ENCODE results near the gene MYO5B.

MYO5B gene

GRCh38 chr18:49980896-49981295, 214.1 kb downstream of the MYO5B start:
- no peak overlapping the region for H3K27ac ChIP-seq
- TF ChIP-seq, protein P1, sequence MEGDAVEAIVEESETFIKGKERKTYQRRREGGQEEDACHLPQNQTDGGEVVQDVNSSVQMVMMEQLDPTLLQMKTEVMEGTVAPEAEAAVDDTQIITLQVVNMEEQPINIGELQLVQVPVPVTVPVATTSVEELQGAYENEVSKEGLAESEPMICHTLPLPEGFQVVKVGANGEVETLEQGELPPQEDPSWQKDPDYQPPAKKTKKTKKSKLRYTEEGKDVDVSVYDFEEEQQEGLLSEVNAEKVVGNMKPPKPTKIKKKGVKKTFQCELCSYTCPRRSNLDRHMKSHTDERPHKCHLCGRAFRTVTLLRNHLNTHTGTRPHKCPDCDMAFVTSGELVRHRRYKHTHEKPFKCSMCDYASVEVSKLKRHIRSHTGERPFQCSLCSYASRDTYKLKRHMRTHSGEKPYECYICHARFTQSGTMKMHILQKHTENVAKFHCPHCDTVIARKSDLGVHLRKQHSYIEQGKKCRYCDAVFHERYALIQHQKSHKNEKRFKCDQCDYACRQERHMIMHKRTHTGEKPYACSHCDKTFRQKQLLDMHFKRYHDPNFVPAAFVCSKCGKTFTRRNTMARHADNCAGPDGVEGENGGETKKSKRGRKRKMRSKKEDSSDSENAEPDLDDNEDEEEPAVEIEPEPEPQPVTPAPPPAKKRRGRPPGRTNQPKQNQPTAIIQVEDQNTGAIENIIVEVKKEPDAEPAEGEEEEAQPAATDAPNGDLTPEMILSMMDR (conservative IDR thresholded peaks at IDR 0.05) = no peak

GRCh38 chr18:49976795-49977560, 218.0 kb downstream of the MYO5B start:
- H3K27ac ChIP-seq = no peak overlapping the region
- TF ChIP-seq, protein P1 (conservative IDR thresholded peaks at IDR 0.05) = no peak

- TF ChIP-seq, protein P1 (conservative IDR thresholded peaks at IDR 0.05) = no peak
- H3K27ac ChIP-seq = no peak overlapping the region
Observed at GRCh38 chr18:49976001-49976400, 218.9 kb downstream of the MYO5B start.

- H3K27ac ChIP-seq = no peak overlapping the region
- TF ChIP-seq, protein P1 (conservative IDR thresholded peaks at IDR 0.05) = no peak
Observed at GRCh38 chr18:49974079-49974478, 220.9 kb downstream of the MYO5B start.

DNA sequence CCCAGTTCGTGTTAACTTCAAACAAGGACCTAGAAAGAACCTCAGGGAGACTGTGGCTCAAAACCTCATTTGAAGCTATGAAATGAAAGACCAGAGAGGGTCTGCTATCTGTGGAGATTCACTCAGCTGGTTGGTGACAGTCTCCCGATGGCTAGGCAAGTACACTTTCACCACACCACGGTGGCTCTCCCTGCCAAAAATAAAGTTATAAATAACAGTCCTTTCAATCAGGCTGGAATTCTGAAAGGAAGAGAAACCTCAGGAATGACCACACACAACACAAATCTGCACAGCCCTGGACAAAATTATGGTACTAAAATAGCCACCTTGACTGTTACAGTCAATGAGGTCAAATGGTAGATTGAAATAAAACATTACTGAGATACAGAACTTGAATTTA, 221.4 kb downstream of the MYO5B start:
- TF ChIP-seq, protein P1 (conservative IDR thresholded peaks at IDR 0.05) = no peak
- no peak overlapping the region for H3K27ac ChIP-seq

- peak overlapping the region; percentile 26; the same call in 1 of the 2 replicates for H3K27ac ChIP-seq
- TF ChIP-seq, protein P1 (conservative IDR thresholded peaks at IDR 0.05) = no peak
Observed at GRCh38 chr18:49972535-49972934, 222.4 kb downstream of the MYO5B start.

DNA sequence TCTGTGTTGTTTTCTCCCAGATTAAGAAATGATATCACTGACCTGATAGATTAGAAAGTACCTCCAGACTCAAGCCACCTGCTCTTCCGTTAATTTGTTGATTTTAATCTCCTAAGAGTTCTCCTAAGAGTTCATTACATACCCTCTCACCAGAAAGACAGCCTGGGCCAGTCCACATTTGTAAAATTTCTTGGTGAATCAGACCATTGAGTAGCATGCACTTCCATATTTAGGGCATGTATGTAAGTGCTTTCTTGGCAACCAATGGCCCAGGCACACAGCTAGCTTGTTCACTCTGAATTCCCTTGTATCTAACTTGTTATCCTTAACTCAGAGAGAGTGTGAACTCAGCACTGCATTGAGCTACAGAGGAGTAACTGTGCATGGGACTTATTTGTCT, 223.5 kb downstream of the MYO5B start:
- TF ChIP-seq, protein P1 (conservative IDR thresholded peaks at IDR 0.05) = no peak

More for the DNA sequence above, 223.5 kb downstream of the MYO5B start:
- H3K27ac ChIP-seq = no peak overlapping the region

Measured in VCaP (cell line).